ENCODE data around the gene PHF20. TPM values are rescaled to one million over a fixed set of nuclear protein-coding genes. Genes with fewer than 3 reads are reported as not detected.
"Not testable (repeated sequence)": the region's sequence is repeated elsewhere in the genome, so short reads cannot be mapped to it uniquely, and the experiment has no call there.

Gene PHF20
- total RNA-seq = 10 to 100 TPM; 28.0 to 51.7 (median 35.2) TPM

DNA sequence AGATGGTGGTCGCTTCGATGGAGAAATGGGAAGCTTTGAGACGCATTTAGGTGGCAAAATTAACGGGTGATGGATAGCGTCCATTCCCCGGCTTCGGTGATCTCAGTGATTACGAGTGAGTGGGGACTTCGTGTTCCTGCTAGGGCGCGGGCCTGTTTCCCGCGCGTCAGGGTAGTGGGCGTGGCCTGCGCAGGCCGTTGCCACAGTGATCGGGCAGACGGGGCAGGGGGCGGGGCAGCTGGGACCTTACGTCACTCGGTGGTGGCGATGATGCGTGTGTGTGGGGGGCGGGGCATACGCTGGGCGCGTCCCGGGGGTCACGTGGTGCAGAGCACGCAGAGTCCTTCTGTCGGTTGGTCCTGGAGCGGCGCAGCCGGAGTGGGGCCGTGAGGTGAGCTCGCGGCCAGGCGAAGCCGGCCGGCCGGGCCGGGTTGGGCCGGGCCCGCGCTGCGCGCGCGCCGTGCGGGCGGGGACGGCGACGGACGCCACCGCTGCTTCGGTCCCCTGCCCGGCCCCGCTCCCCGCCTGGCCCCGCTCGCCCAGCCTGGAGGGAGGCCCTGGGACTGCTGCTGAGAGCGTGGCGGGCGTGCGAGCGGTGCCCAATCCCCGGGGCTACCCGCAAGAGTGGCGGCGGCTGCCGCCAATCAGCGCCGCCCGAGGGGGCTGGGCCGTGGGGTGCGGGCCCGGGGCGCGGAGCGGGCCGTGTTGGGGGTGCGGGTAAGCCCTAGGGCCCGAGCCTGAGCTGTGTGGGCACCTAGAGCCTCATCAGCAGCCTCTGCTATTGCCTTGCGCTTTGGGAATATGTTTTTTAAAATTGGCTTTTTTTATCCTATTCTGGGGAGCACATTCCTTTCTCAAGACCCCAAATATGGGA lies at the start of gene PHF20:
PHF20 (plus strand) TSS at position 327 of the 874 bp plus-strand sequence. CDS start 29,508 bp downstream, outside the sequence.
- TF ChIP-seq, protein P1, sequence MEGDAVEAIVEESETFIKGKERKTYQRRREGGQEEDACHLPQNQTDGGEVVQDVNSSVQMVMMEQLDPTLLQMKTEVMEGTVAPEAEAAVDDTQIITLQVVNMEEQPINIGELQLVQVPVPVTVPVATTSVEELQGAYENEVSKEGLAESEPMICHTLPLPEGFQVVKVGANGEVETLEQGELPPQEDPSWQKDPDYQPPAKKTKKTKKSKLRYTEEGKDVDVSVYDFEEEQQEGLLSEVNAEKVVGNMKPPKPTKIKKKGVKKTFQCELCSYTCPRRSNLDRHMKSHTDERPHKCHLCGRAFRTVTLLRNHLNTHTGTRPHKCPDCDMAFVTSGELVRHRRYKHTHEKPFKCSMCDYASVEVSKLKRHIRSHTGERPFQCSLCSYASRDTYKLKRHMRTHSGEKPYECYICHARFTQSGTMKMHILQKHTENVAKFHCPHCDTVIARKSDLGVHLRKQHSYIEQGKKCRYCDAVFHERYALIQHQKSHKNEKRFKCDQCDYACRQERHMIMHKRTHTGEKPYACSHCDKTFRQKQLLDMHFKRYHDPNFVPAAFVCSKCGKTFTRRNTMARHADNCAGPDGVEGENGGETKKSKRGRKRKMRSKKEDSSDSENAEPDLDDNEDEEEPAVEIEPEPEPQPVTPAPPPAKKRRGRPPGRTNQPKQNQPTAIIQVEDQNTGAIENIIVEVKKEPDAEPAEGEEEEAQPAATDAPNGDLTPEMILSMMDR (IDR thresholded peaks at IDR 0.05) = peak in 2 of 6 experiments; percentile 5 to 51
- peak; percentile 78 to 89 for TF ChIP-seq POLR2A (IDR thresholded peaks at IDR 0.05)
- intact Hi-C loops (cut with DNase I) = no loop called here
- no peaks in the 10 kb centered on the region for H3K36me3 ChIP-seq
- peaks cover 31 to 71% of the 10 kb centered on the region in 2 donors for H3K4me1 ChIP-seq
- H3K27ac ChIP-seq = peak within 1 kb of the TSS; percentile 89 to 93 (median 90)
- H3K9me3 ChIP-seq = no peaks in the 10 kb centered on the region
- WGBS, 2 donors = 5 to 12% methylated on average over 21 to 53 of the region's 87 CpGs
- DNase-seq = peak; percentile 98 to 99
- H3K27me3 ChIP-seq = no peaks in the 10 kb centered on the region
- H3K4me3 ChIP-seq (replicated peaks in 1 of 3) = peak within 1 kb of the TSS in 2 of 3 donors; percentile 22 to 60

DNA sequence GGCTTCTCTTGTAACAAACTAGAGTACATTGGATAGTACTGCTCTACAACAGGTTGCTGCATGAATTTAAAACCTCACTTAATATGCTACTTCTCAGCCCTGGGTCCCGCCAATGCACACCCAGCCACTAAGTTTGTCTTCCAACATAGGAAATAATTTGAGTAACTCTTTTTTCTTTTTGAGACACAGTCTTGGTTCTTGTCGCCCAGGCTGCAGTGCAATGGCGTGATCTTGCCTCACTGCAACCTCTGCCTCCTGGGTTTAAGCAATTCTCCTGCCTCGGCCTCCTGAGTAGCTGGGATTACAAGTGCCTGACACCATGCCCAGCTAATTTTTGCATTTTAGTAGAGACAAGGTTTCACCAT lies 48.6 kb upstream of the PHF20 start:
- intact Hi-C loops (cut with DNase I); H3K9me3 ChIP-seq; H3K27ac ChIP-seq; H3K27me3 ChIP-seq; H3K4me1 ChIP-seq; DNase-seq; H3K4me3 ChIP-seq (replicated peaks in 1 of 3): not testable (repeated sequence)
- 94 to 96% methylated on average over 4 of the region's 4 CpGs for WGBS, 2 donors
- H3K36me3 ChIP-seq = peaks cover 98 to 100% of the 10 kb centered on the region in 2 donors

DNA sequence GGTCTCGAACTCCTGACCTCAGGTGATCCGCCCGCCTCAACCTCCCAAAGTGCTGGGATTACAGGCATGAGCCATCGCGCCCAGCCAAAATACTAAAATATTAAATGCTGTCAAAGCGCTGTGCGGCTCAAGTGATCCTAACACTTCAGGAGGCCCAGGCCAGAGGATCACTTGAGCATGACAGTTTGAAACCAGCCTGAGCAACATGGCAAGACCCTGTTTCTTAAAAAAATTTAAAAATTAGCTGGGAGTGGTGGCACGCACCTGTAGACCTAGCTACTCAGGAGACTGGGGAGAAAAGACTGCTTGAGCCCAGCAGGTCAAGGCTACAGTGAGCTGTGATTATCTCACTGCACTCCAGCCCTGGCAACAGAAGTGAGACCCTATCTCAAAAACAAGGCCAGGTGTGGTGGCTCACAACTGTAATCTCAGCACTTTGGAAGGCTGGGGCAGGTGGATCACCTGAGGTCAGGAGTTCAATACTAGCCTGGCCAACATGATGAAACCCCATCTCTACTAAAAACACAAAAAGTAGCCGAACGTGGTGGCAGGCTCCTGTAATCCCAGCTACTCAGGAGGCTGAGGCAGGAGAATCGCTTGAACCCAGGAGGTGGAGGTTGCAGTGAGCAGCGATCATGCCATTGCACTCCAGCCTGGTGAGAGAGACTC lies 48.0 kb upstream of the PHF20 start:
- H3K36me3 ChIP-seq = peaks cover 98 to 100% of the 10 kb centered on the region in 2 donors
- H3K27ac ChIP-seq; H3K4me3 ChIP-seq (replicated peaks in 1 of 3); H3K27me3 ChIP-seq; H3K4me1 ChIP-seq; H3K9me3 ChIP-seq; DNase-seq; intact Hi-C loops (cut with DNase I): not testable (repeated sequence)
- 96% methylated on average over 12 of the region's 12 CpGs for WGBS, 2 donors

DNA sequence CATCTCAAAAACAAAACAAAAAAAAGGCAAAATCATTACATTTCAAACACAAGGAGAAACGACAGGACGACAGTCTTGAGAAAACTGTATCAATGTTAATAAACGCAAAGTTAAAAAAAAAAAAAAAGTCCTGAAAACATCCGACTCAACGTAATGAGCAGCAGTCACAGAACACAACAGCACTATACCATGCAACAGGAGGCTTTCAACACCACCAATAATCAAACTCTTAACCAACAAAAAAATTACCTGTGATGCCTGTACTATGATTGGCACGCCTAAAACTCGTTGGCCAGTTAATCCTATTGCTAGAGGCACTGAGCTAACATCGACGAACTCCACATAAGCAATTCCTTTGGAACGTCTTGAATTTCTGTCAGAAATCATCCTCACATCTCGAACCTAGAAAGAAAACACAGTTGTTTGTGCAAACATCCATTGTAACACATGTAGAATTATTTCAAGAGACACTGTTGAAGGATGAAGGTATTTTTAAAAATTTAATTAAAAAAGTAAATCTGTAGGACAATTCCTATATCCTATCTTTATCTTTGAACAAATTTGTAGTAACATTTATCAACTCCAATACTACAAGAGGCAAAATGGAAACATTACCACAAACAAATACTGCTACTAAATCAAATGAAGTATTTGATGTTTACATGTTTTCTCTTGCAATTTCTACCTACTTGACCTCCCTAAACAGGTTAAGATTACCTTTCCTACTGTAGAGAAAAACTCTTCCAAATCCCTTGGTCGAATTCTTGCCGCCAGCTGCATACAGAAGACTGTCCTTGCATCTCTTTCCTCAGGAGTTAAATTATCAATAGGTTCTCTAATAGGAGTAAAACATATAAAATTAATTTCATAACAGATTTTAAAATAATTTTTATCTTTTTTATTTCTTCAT lies 47.2 kb upstream of the PHF20 start:
- Histone ChIP-seq H3K4me3 (replicated peaks in 1 of 3) (no peak overlapping the region), H3K36me3 (peaks cover 98 to 100% of the 10 kb centered on the region in 2 donors), H3K27ac (no peak overlapping the region), H3K9me3 (no peaks in the 10 kb centered on the region), H3K4me1 (no peaks in the 10 kb centered on the region), H3K27me3 (no peaks in the 10 kb centered on the region)
- TF ChIP-seq POLR2A (IDR thresholded peaks at IDR 0.05) = no peak
- TF ChIP-seq, protein P1 (IDR thresholded peaks at IDR 0.05) = no peak
- intact Hi-C loops (cut with DNase I) = no loop called here
- 74 to 86% methylated on average over 13 of the region's 13 CpGs for WGBS, 2 donors
- no peak for DNase-seq

DNA sequence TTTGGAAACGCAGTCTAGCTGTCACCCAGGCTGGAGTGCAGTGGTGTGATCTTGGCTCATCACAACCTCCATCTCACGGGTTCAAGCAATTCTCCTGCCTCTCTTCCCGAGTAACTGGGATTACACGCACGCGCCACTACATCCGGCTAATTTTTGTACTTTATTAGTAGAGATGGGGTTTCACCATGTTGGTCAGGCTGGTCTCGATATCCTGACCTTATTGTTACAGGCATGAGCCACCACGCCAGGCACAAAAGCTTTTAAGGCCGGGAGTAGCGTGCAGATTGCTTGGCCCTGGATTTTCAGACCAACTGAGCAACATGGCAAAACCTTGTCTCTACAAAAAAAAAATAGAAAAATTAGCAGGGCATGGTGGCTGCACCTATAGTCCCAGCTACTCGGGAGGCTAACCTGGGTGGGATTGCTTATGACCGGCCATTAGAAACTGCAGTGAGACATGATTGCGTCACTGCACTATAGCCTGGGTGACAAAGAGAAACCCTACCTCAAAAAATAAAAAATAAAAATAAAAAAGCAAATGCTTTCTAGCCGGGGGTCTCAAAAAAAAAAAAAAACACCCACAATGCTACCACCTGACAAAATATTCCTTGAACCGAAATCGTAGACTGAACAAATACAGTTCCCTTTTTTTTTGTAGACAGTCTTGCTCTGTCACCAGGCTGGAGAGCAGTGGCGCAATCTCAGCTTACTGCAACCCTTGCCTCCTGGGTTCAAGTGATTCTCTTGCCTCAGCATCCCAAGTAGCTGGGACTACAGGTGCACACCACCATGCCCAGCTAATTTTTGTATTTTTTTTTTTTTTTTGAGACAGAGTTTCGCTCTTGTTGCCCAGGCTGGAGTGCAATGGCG lies 44.7 kb upstream of the PHF20 start:
- no peak for DNase-seq
- TF ChIP-seq, protein P1 (IDR thresholded peaks at IDR 0.05) = no peak
- TF ChIP-seq POLR2A (IDR thresholded peaks at IDR 0.05) = no peak
- Histone ChIP-seq H3K36me3 (peaks cover 98 to 100% of the 10 kb centered on the region in 2 donors), H3K27ac (no peak overlapping the region), H3K27me3 (no peaks in the 10 kb centered on the region), H3K4me1 (no peaks in the 10 kb centered on the region), H3K9me3 (no peaks in the 10 kb centered on the region), H3K4me3 (replicated peaks in 1 of 3) (no peak overlapping the region)
- WGBS, 2 donors = 94% methylated on average over 20 of the region's 20 CpGs
- intact Hi-C loops (cut with DNase I) = no loop called here
